HepG2 (cell line): ENCODE measurements around the gene PELO. TPM values are rescaled to one million over a fixed set of nuclear protein-coding genes. Genes with fewer than 3 reads are reported as not detected.
"Not testable (repeated sequence)": the region's sequence is repeated elsewhere in the genome, so short reads cannot be mapped to it uniquely, and the experiment has no call there.

ENCODE experiments used
- ATAC-seq: fragments of 200-7000 bp; cut with Tn5 transposase; 3 replicates; pipeline ENCODE4 v1.9.1; 2020; ENCODE audit warnings: mild to moderate bottlenecking, moderate library complexity
- BruUV-seq: library from RNA; stranded (reverse); fragments of 400-500 nt; replicated peaks from 2 replicates; lab custom pipeline; 2021; lab: Mats Ljungman, UMichigan
- CTCF ChIA-PET: fragments of 300-600 bp; formaldehyde crosslinking; extraction: SDS; loops from one replicate; lab custom pipeline; 2021; ENCODE audit warnings: low total read pairs, inconsistent platforms, low intra/inter-chr PET ratio; lab: Yijun Ruan, JAX
- POLR2A ChIA-PET: fragments of 350-600 bp; sonication (Branson Sonifier 250); formaldehyde crosslinking; loops from one replicate; lab custom pipeline; 2020; ENCODE audit warnings: antibody characterized with exemption, inconsistent platforms; lab: Yijun Ruan, JAX
- DNase-seq: peaks from one replicate; pipeline ENCODE4 v3.0.0-alpha.2; 2015; ENCODE audit warnings: low spot score
- FAIRE-seq: peaks from 3 replicates; lab custom pipeline; 2011; peaks lifted over from hg19 to GRCh38; lab: Jason Lieb, UNC
- H2AFZ ChIP-seq: one replicate; pipeline ENCODE4 v1.6.1; 2011; ENCODE audit warnings: low read length, inconsistent platforms
- H3K27ac ChIP-seq: fragments of 300-600 bp; 3 replicates; pipeline ENCODE4 v1.8.0; 2011; ENCODE audit warnings: mixed run types, mild to moderate bottlenecking, mixed read lengths, low read length, inconsistent platforms; ENCODE audit not compliant: insufficient read depth; ENCODE audit errors: extremely low read length
- H3K27me3 ChIP-seq, 2 experiments: fragments of 200-600 bp in 1 of 2; 2 replicates in 1 of 2; 3 replicates in 1 of 2; pipeline versions ENCODE4 v1.6.0 to v1.8.0; 2011; ENCODE audit warnings: low read length in 2 of 2, mild to moderate bottlenecking in 2 of 2, moderate library complexity in 2 of 2, inconsistent platforms in 1 of 2; ENCODE audit not compliant: insufficient read depth in 2 of 2, control insufficient read depth in 1 of 2
- H3K36me3 ChIP-seq, 2 experiments: fragments of 200-600 bp in 1 of 2; replicated peaks in 1 of 2; 2 replicates in 1 of 2; 3 replicates in 1 of 2; pipeline versions ENCODE4 v1.5.1 to v1.8.0; 2011; ENCODE audit warnings: low read length in 2 of 2, inconsistent platforms in 1 of 2; ENCODE audit not compliant: insufficient read depth in 2 of 2, control insufficient read depth in 1 of 2
- H3K4me1 ChIP-seq: 2 replicates; pipeline ENCODE4 v1.5.1; 2012; ENCODE audit warnings: low read length, inconsistent platforms; ENCODE audit not compliant: insufficient read depth
- H3K4me2 ChIP-seq: 2 replicates; pipeline ENCODE4 v1.6.0; 2011; ENCODE audit warnings: low read depth, low read length, inconsistent platforms
- H3K4me3 ChIP-seq, 3 experiments: fragments of 200-600 bp in 1 of 3; sonication (generic), shearing (Covaris generic) in 1 of 3; replicated peaks in 1 of 3; 2 replicates each; pipeline ENCODE4 v1.5.1; 2011 to 2016; ENCODE audit warnings: low read length in 3 of 3, inconsistent platforms in 2 of 3, low read depth in 2 of 3, mild to moderate bottlenecking in 2 of 3, control low read depth in 1 of 3, mixed read lengths in 1 of 3; ENCODE audit not compliant: insufficient read depth in 1 of 3
- H3K79me2 ChIP-seq: one replicate; pipeline ENCODE4 v1.6.1; 2011; ENCODE audit warnings: low read length, inconsistent platforms; ENCODE audit not compliant: insufficient read depth
- H3K9ac ChIP-seq: 2 replicates; pipeline ENCODE4 v1.6.0; 2011; ENCODE audit warnings: mild to moderate bottlenecking, low read depth, low read length, inconsistent platforms; ENCODE audit not compliant: insufficient read depth
- H3K9me3 ChIP-seq: 2 replicates; pipeline ENCODE4 v1.5.1; 2012; ENCODE audit warnings: mild to moderate bottlenecking, low read length
- H4K20me1 ChIP-seq: 2 replicates; pipeline ENCODE4 v1.6.0; 2011; ENCODE audit warnings: inconsistent platforms, mild to moderate bottlenecking, low read length, moderate library complexity; ENCODE audit not compliant: insufficient read depth
- HNRNPLL ChIP-seq: fragments of 200-400 bp; formaldehyde crosslinking; IDR thresholded peaks from 2 replicates; pipeline ENCODE4 v1.6.1; 2017; ENCODE audit warnings: mild to moderate bottlenecking, low read depth, low read length; ENCODE audit not compliant: poor library complexity, severe bottlenecking
- NR2C2 ChIP-seq: sonication (generic); formaldehyde crosslinking; IDR thresholded peaks from 2 replicates; pipeline ENCODE4 v1.4.0; 2020; ENCODE audit warnings: missing genetic modification reagents, mild to moderate bottlenecking, moderate library complexity, borderline replicate concordance
- NR2F6 ChIP-seq, 2 experiments: IDR thresholded peaks; 2 replicates each; pipeline ENCODE4 v1.6.1; 2016; ENCODE audit warnings: antibody characterized with exemption in 1 of 2, mild to moderate bottlenecking in 1 of 2
- ZBTB7A ChIP-seq: sonication (generic); formaldehyde crosslinking; IDR thresholded peaks from 2 replicates; pipeline ENCODE4 v1.8.0; 2022; ENCODE audit warnings: mild to moderate bottlenecking, missing genetic modification reagents
- ZNF724P ChIP-seq: sonication (generic); formaldehyde crosslinking; IDR thresholded peaks from 2 replicates; pipeline ENCODE4 v1.8.0; 2022; ENCODE audit warnings: missing genetic modification reagents, borderline replicate concordance
- WGBS: methylation state at CpG from one replicate; pipeline ENCODE4 v1.1.6; 2017; ENCODE audit warnings: low lambda C conversion rate; 5-methylcytosine and 5-hydroxymethylcytosine counted together
- in situ Hi-C: cut with HindIII; loops from 2 replicates; pipeline ENCODE4 v1.10.0; 2017; ENCODE audit warnings: low pct_unique_long_range_greater_than_20kb; ENCODE audit not compliant: extremely low pct_ligation_motif_present
- intact Hi-C: fragments of 100-400 bp; cut with micrococcal nuclease; formaldehyde crosslinking; loops from one replicate; pipeline ENCODE4 v1.10.0; 2022; ENCODE audit not compliant: unreplicated experiment
- polyA plus RNA-seq, 8 experiments: library from polyadenylated mRNA; depleted of rRNA in 3 of 8; stranded (reverse) in 7 of 8; unstranded in 1 of 8; fragments of >200 nt; fragmentation: Illumina TruSeq in 4 of 8; extraction: Trizol in 4 of 8; gene quantifications; 2 replicates each; pipeline versions ENCODE4 v1.2.1 to v1.2.3, GENCODE V29; 2011 to 2016; ENCODE audit warnings: low read depth in 4 of 8, missing spikeins in 1 of 8, mixed read lengths in 1 of 8; ENCODE audit not compliant: insufficient read depth in 1 of 8
- total RNA-seq, 5 experiments: library from RNA; depleted of rRNA; stranded (reverse); fragments of >200 nt; fragmentation: Illumina TruSeq; extraction: Trizol; gene quantifications; 2 replicates each; pipeline ENCODE4 v1.2.3, GENCODE V29; 2016; ENCODE audit warnings: low read depth in 1 of 5
- TF ChIP-seq, protein P1 (sequence below): IDR thresholded peaks from 2 replicates; pipeline ENCODE4 v1.6.1; 2016; ENCODE audit warnings: low read depth, missing genetic modification reagents, missing compliant biosample characterization
- TF ChIP-seq, protein P2 (sequence below): sonication (generic); formaldehyde crosslinking; IDR thresholded peaks from 2 replicates; pipeline ENCODE4 v1.8.0; 2022; ENCODE audit warnings: missing genetic modification reagents, mild to moderate bottlenecking, moderate library complexity, borderline replicate concordance

Gene PELO
- total and polyA plus RNA-seq, 2 of the 13 experiments (the other 11 are each of a cell fraction or from before 2014, with no cell fraction given) = 19.0 to 23.9 TPM

DNA sequence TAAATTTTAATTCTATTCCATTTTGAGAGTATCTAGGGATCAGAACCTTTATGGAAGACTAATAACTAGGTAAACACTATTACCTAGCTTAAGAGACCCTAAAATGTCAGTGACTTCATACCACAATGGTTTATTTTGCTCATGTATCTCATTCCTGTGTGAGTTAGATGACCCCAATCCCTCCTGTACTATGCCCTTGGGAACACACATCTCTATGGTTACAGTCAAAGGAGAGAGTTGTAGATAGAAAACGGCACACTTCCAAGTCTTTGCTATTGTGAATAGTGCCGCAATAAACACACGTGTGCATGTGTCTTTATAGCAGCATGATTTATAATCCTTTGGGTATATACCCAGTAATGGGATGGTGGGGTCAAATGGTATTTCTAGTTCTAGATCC lies 31.1 kb downstream of the PELO start:
- ATAC-seq, H3K4me1 ChIP-seq, H3K79me2 ChIP-seq, POLR2A ChIA-PET, H4K20me1 ChIP-seq, H3K4me2 ChIP-seq, intact Hi-C loops, H3K36me3 ChIP-seq, H3K27ac ChIP-seq, H3K4me3 ChIP-seq, FAIRE-seq, H3K9ac ChIP-seq, H3K27me3 ChIP-seq, BruUV-seq, in situ Hi-C loops, DNase-seq, H2AFZ ChIP-seq, H3K9me3 ChIP-seq, CTCF ChIA-PET: not testable (repeated sequence)
- 88% methylated on average over 3 of the region's 3 CpGs for WGBS

DNA sequence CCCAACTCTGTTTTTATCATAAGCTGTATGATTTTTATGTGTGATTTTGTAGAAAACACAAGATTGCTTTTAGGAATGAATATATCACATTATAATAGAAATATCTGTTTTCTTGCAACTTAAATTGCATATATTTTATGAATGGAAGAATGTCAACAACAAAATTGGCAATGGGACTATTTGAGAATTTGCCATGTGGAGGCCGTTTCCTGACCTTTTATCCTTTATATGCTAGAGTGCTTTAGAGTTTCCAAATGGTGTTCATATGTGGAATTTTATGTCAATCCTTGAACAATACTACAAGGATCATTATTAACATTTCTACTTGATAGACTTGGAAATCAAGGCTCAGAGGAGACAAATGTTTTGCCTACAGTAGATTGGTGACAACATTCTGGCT lies 34.2 kb downstream of the PELO start:
- CTCF ChIA-PET = no interaction called here
- H3K4me1 ChIP-seq = peaks cover 9% of the 10 kb centered on the region; the same call in 1 of the 2 replicates
- peaks cover 2% of the 10 kb centered on the region for H3K79me2 ChIP-seq
- no peak overlapping the region for H3K9ac ChIP-seq
- no peaks in the 10 kb centered on the region for H3K36me3 ChIP-seq
- H3K27ac ChIP-seq = no peak overlapping the region
- no peaks in the 10 kb centered on the region for H3K9me3 ChIP-seq
- H2AFZ ChIP-seq = no peak overlapping the region
- in situ Hi-C loops (no loop called here), intact Hi-C loops (no loop called here)
- no TSS peak for BruUV-seq
- H3K27me3 ChIP-seq = no peaks in the 10 kb centered on the region
- FAIRE-seq (no peak), DNase-seq (no peak), ATAC-seq (no peak)
- 97% methylated on average over 1 of the region's 1 CpG for WGBS
- H4K20me1 ChIP-seq = no peaks in the 10 kb centered on the region
- H3K4me2 ChIP-seq = no peak overlapping the region
- POLR2A ChIA-PET = no interaction called here
- H3K4me3 ChIP-seq = no peak overlapping the region
- TF ChIP-seq ZNF724P (CRISPR knock-in tag) (no peak), ZBTB7A (CRISPR knock-in tag) (no peak), NR2F6 (IDR thresholded peaks at IDR 0.05) (no peak), NR2F6 (CRISPR knock-in tag; IDR thresholded peaks at IDR 0.05) (no peak), NR2C2 (no peak), HNRNPLL (no peak)
- TF ChIP-seq, protein P1, sequence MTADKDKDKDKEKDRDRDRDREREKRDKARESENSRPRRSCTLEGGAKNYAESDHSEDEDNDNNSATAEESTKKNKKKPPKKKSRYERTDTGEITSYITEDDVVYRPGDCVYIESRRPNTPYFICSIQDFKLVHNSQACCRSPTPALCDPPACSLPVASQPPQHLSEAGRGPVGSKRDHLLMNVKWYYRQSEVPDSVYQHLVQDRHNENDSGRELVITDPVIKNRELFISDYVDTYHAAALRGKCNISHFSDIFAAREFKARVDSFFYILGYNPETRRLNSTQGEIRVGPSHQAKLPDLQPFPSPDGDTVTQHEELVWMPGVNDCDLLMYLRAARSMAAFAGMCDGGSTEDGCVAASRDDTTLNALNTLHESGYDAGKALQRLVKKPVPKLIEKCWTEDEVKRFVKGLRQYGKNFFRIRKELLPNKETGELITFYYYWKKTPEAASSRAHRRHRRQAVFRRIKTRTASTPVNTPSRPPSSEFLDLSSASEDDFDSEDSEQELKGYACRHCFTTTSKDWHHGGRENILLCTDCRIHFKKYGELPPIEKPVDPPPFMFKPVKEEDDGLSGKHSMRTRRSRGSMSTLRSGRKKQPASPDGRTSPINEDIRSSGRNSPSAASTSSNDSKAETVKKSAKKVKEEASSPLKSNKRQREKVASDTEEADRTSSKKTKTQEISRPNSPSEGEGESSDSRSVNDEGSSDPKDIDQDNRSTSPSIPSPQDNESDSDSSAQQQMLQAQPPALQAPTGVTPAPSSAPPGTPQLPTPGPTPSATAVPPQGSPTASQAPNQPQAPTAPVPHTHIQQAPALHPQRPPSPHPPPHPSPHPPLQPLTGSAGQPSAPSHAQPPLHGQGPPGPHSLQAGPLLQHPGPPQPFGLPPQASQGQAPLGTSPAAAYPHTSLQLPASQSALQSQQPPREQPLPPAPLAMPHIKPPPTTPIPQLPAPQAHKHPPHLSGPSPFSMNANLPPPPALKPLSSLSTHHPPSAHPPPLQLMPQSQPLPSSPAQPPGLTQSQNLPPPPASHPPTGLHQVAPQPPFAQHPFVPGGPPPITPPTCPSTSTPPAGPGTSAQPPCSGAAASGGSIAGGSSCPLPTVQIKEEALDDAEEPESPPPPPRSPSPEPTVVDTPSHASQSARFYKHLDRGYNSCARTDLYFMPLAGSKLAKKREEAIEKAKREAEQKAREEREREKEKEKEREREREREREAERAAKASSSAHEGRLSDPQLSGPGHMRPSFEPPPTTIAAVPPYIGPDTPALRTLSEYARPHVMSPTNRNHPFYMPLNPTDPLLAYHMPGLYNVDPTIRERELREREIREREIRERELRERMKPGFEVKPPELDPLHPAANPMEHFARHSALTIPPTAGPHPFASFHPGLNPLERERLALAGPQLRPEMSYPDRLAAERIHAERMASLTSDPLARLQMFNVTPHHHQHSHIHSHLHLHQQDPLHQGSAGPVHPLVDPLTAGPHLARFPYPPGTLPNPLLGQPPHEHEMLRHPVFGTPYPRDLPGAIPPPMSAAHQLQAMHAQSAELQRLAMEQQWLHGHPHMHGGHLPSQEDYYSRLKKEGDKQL (CRISPR knock-in tag) = no peak
- TF ChIP-seq, protein P2, sequence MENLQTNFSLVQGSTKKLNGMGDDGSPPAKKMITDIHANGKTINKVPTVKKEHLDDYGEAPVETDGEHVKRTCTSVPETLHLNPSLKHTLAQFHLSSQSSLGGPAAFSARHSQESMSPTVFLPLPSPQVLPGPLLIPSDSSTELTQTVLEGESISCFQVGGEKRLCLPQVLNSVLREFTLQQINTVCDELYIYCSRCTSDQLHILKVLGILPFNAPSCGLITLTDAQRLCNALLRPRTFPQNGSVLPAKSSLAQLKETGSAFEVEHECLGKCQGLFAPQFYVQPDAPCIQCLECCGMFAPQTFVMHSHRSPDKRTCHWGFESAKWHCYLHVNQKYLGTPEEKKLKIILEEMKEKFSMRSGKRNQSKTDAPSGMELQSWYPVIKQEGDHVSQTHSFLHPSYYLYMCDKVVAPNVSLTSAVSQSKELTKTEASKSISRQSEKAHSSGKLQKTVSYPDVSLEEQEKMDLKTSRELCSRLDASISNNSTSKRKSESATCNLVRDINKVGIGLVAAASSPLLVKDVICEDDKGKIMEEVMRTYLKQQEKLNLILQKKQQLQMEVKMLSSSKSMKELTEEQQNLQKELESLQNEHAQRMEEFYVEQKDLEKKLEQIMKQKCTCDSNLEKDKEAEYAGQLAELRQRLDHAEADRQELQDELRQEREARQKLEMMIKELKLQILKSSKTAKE (CRISPR knock-in tag) = no peak
